COLO829 (cell line): ENCODE results near the gene MUC13.

Experiments
- DNase-seq: peaks from one replicate; pipeline ENCODE4 v3.0.0; 2012; ENCODE audit warnings: low spot score

The MUC13 gene

DNA sequence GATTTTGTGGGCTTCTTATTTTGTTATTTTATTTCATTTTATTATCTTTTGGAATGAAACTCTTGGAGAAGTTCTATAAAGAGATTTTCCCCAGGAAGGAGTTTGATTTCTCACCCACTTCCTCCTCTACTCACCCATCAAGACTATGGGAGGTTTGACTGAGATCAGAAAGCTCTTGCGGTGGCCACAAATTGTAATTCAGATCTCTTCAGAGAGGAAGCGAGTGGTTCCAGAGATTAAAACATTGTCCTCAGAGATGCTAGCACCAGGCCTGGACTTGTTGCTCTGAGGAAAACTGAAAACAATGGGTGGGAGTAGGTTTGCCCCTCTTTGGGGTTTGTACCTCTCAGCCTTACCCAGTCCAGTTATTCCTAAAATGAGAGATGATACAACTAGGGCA, 8.1 kb upstream of the MUC13 start:
- no peak for DNase-seq

DNA sequence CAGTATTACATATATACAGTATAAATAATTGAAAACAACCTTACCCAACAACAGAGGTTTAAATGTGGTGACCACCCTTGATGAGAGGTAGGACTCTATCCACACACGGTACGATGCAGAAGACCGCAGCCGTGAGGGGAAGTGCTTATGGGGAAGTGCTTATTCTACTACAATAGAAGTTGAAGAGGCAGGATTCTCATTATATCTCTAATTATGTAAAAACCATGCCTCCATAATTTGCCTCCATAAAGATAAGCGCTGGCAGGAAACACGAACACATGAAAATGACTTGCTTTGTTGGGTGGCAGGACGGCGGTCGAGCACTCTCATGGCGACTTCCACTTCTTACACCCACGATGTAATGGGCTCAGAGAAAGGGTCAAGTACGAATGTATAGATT, 7.2 kb upstream of the MUC13 start:
- no peak for DNase-seq

DNA sequence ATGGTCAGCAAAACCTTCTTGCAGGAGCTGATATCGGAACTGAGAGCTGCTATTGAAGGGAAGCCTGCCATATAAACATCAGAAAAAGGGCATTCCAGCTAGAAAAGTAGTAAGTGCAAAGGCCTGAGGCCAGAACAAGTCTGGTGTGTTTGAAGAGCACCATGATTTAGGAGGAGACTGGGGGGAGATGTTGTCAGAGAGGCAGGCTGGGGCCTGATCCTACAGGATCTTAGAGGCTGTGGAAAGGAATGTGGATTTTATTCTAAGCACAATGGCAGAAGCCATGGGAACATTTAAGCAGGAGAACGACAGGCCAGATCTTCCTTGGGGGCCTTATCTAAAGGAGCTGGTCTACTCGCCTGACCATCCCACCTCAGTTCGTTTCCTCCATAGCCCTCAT, 5.1 kb upstream of the MUC13 start:
- no peak for DNase-seq

DNA sequence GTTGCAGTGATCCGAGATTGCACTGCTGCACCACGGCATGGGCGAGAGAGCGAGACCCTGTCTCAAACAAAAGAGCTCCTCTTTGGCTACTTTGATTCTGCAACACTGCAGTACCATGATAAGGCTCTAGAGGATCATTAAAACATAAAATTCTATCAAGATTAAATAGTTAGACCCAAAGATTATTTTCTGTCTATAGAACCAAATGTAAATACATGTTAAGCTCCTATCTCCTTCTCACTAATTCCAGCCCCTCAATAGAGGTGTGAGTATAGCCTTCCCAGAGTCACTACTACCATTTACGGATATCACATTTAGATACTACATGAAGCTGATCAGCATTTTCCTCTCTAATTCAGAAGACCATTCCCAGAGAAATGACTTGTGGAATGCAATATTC, 4.3 kb upstream of the MUC13 start:
- DNase-seq = no peak

DNA sequence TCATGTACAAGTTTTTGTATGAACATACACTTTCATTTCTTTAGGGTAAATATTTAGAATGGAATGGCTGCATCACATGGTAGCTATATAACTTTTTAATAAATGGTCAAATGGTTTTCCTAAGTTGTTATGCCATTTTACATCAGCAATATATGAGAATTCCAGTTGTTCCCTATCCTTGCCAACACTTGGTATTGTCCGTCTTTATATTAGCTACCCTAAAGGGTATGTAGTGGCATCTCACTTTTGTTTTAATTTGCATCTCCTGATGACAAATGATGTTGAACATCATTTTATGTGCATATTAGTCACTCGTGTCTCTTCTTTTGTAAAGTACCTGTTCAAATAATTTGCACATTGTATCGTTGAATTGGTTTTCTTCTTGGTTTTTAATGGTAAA, 2.5 kb upstream of the MUC13 start:
- DNase-seq = no peak

DNA sequence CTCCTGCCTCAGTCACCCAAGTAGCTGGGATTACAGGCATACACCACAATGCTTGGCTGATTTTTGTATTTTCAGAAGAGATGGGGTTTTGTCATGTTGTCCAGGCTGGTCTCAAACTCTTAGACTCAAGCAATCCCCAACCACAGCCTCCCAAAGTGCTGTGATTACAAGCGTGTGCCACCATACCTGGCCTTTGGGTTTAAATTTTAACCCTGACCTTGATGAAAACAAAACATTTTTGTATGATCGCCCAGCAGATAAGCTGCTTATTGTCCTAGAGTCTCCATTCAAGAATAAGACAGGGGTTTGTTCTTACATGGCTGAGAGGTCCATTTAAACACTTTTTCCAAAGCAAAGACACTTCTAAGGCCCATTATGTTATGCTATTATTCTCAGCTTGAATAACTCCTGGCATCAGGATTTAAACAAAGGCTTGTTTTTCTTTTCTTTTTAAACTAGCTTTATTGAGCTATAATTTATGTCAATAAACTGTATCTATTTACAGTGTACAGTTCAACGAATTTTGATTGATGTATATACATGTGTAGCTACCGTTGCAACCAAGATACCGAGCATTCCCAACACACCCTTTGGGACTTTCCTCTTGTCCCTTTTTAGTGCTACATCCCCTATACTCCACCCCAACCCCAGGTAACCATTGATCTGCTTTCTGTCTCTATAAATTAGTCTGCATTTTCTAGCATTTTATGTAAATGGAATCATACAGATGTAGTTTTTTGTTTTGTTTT, 1.4 kb upstream of the MUC13 start:
- no peak for DNase-seq

DNA sequence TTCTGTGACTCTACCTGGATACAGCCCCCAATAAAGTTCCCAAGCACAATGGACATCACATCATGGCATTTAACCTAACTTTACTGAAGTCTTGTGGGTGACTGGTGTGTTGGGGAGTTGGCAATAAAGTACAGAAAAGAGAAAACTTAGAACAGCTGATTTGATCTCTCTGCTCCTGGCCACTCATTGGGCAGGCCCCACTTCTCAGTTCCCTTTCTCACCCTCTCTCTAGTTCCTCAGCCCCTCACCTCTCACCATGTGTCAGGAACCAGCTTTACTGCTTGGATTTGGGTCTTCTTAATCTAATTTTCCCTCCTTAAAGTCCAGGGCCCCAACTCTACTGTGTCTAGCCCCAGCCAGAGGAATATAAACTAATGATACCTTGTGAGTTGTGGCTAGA, 713 bp upstream of the MUC13 start:
- no peak for DNase-seq

DNA sequence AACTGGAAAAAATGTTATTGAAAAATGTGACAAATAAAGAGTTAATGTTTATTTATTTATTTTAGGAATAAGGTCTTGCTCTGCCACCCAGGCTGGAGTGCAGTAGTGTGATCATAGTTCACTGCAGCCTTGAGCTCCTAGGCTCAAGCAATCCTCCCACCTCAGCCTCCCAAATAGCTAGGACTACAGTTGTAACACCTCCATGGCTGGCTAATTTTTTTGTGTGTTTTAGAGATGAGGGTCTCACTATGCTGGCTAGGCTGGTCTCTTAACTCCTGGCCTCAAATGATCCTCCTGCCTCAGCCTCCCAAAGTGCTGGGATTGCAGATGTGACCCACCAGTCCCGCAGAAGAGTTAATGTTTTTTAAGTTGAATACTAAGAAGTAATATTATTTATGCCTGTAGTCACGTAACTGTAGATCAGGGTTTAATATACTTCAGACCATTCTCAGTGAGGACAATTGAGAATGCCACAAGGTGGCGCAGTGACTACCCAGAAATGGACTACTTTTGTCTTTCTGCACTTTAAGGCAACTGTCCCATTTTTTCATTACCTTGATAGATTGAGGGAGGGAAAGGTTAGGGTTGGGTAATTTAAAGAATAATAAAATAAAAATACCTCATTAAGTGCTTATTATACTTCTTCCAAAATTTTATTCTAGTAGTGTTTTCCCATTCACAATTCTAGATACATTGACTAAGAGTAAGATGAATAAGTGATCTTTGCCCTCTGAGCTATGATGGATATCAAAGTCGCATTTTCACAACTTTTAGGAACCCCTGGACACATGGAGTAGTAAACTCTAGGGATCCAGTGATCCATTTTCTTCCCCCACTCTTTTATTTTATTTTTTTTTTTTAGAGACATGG, 6.0 kb downstream of the MUC13 start:
- peak; percentile 57 for DNase-seq

DNA sequence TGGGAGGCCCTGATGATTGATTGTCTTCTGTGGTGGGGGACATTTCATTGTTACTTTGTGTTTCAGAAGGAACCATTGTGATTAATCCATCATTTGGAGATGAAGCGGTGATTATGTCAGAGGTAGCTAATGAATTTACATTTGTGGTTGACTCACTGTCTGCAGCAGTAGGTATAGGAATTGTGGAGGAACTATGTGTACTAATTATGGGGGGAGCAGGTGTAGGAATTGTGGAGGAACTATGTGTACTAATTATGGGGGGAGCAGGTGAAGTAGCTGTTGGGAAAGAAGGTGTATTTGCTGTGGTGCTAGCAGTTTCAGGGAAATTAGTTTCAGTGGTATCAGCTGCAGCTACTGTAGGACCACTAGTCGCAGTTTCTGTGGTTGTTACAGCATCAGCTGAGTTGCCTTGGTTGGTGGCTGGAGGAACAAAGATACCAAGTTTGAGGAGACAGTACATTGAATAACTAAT, 6.9 kb downstream of the MUC13 start:
- DNase-seq = no peak

DNA sequence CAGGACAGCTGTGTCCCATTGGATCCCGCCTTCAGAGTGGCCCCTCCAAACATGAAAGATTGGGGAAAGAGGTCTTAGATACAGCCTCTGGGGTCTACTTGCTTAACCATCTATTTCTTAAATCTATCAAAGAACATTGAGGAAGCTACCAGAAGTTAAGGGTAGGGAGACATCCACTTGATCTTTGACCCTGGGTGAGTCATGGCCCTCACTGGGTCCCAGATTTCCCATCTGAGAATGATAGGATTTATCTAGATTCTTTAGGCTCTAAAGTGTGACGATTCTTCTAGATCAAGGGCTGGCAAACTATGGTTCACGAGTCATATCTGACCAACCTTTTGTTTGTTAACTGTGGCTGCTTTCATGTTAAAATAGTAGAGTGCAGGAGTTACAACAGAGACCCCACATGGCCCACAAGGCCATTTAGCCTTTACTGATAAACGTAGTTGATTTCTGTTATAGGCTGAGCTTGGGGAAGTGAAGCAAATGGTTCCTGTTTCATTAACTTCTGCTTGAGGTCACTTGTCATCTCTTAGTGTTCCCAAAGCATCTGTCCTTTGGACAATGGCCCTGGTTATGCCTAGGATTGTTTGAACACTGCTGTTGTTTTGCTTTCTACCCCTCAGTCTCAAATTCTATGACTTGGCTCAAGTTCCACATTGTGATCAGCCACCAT, 8.0 kb downstream of the MUC13 start:
- no peak for DNase-seq

DNA sequence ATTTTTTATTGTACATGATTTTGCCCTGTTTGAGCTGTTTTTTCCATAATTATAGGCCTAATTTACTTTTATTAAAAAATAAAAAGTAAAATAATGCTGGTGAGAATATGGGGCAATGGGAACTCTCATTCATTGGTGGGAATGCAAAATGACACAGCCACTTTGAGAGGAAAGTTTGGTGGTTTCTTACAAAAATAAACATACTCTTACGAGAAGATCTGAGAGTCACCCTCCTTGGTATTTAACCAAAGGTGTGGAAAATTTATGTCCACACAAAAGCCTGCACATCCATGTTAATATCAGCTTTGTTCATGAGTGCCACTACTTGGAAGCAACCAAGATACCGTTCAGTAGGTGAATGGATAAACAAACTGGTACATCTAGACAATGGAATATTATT, 9.8 kb downstream of the MUC13 start:
- DNase-seq = no peak

DNA sequence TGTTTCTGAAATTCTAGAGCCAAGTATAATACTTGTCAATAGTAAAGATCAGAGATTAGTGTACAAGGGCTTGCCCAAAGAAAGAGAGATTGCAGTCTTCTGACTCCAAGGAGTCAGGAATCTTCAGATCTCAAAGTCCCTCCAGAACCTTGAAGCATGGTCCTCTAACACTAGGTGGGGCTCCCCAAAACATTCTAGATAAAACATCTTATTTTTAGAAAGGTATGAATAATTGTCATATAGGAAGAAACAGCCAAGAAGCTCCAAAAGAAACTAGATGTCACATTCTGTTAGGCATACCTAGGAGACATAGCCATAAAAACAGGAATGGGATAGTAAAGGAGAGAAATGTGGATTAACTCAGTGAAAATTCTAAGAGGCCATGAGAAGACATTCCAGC, 10.7 kb downstream of the MUC13 start:
- DNase-seq = no peak

DNA sequence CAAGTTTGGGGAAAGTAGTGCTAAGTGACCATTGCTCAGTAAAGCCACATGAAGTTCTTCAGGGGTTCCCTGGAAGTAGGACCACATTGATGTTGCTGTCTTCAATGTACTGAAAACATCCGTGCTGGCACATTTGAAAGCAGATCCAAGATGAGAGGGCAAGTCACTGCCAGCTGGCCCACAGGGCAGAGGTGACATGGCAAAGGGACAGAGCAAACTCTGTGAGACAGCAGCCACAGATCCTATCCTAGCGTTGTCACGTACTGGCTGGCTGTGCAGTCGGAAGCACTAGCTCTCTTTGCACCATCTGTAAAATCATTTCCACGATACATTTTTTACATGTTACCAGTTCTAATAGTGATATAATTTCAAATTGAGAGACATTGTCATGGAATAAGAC, 13.8 kb downstream of the MUC13 start:
- no peak for DNase-seq

DNA sequence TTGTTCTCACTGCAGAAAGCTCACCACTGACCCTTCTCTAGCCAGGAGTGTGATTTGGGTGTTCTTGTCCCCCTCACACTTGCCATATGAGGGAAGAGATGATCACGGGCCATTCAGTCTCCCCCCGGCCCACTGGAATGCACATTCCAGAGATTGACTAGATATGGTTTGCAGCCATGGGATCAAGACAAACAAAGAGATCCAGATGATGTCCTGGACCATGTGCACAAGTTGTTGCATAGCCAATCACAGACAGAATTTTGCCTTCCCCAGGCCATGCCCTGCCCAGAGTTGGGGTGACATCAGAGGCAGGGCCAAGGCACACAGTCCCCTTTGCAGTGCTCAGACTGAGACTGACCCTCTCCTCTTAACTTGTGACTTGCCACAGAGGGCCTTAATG, 14.8 kb downstream of the MUC13 start:
- DNase-seq = peak; percentile 60

DNA sequence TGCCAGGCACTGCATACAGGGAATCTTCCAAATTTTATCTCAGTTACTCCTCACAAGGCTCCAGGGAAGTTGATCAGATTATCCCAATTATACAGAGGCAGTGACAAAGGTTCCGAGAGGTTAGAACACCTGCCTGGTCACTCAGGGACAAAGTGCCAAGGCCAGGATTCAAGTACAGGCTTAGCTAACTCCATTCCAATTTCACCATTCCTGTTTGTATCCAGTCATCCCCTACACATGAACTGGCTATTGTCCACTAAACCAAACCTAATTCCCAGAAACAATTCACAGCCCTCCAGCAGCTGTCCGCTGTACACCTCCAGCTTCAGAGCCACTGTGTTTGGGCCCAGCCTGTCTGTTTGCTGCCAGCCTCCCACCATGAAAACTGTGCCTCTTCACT, 16.0 kb downstream of the MUC13 start:
- DNase-seq = no peak

DNA sequence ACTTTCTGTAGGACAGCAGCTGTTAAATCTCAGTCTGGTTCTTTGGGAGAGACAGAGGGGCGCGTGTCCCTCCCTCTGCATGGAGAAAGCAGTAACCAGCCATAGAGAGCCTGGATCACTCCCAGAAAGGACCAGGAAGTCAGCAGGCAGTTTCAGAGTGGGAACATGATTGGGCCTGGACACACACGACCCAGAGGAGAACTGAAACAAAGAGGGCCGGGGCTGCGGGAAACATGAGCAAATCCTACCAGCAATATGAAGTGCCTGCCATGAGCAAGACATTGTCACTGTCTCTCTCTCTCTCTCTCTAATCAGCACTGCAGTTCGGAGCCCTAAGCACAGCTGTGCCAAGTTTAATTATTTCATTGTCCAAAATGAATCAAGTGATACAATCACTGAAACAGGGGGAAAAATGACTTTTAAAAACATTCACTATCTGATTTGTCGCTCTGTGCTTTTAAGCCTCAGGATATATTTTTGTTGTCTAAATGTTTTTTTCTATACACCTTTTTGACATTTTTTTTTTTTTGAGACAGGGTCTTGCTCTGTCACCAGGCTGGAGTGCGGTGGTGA, 17.6 kb downstream of the MUC13 start:
- DNase-seq = no peak

DNA sequence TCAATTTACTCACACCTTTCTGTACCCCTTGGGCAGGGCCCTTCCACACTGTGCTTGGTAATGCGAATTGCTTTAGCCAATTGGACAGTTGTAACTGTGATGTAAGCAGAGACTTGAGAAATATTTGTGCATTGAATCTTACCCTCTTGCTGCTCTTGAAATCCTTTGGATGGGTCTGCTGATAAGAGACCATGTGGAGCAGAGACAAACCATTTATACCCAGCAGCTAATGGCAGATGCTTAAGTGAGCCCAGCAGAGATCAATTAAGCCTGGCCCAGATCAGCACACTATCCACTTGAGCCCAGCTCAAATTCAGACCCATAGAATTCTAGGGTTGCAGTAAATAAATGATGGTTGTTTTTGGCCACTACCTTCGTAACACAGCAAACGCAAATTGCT, 19.3 kb downstream of the MUC13 start:
- no peak for DNase-seq

DNA sequence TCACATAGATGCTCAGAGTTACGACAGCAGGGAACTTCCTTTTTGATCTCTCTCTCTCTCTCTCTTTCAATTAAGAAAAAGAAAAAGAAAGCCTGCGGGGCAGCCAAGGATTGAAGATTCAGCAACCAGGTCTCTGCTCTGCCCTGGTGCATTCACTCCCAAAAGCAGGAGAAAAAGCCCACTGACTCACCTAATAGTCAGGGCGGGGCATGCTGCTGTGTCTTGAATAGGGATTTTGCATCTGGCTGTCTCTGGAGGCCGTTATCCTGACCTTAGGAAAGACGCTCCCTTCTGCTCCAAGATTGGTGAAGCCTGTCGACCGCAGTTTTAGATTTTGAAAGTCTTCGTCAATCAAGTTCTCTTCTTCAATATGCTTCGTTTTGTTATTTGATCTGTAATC, 26.6 kb downstream of the MUC13 start:
- no peak for DNase-seq

DNA sequence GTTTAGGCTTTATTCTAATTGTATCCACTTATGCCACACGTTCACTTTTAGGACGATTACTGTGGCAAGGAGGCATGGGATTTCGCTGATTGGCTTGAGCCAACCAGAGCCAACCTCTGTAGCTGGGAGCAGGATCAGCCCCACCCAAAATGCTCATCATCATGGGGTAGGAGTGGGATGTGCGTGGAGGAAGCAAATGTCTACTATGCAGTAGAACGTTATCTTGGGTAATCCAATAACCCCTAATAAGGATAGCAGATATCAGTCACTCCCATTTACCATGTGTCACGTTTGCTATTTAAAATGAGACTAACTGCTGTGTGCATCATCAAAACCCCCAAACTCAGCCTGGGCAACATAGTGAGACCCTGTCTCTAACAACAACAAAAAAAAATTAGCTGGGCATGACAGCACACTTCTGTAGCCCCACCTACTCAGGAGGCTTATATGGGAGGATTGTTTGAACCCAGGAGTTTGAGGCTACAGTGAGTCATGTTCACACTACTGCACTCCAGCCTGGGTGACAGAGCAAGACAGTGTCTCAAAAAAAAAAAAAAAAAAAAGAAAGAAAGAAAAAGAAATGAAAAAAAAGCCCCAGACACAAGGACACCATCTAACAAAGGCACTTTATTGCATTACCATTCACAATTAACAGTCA, 29.6 kb downstream of the MUC13 start:
- DNase-seq = no peak

DNA sequence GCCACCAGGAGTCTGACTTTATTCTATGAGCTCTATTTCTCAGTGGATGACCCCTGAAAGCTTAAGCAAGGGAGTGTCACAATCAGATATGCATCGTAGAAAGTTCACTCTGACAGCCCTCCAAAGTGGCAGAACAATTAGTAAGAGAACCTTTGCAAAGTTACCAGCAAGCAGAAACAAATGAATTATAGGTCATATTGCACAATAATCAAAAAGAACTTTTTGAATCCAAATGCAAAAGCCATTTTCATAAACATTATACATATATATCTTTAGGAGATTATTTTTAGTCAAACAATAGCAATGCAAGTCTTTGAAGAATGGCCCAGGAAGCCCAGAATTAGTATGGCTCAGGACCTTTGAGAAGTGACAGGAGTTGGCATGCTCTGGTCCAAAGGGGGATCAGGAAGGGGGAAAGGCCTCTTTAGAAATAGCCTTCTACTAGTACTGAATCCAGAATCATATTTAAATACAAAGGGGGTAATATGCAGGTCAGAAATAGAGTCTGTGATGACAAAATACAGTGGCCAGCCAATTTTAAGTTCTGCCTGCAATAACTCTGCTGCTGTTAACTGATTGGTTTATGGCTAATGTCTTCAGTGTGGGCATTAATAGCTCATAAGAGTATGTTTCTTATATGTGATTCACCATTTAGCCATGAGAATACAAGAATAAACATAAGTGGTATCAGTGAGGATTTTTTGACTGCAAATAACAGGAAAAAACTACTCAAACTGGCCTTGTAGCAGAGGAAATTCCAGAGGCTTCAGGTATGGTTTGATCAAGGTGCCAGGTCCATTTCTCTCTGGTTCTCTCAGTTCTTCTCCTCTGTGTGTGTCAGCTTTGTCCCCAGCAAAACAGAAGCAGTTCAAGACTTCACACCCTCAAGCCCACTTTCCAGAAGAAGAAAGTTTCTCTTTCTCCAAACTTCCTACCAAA, 30.4 kb downstream of the MUC13 start:
- no peak for DNase-seq
